ENCODE results near the gene NUTM1.
A peak's percentile ranks its signal among the peaks of the same experiment; 100 is the strongest.

NUTM1 gene, protein sequence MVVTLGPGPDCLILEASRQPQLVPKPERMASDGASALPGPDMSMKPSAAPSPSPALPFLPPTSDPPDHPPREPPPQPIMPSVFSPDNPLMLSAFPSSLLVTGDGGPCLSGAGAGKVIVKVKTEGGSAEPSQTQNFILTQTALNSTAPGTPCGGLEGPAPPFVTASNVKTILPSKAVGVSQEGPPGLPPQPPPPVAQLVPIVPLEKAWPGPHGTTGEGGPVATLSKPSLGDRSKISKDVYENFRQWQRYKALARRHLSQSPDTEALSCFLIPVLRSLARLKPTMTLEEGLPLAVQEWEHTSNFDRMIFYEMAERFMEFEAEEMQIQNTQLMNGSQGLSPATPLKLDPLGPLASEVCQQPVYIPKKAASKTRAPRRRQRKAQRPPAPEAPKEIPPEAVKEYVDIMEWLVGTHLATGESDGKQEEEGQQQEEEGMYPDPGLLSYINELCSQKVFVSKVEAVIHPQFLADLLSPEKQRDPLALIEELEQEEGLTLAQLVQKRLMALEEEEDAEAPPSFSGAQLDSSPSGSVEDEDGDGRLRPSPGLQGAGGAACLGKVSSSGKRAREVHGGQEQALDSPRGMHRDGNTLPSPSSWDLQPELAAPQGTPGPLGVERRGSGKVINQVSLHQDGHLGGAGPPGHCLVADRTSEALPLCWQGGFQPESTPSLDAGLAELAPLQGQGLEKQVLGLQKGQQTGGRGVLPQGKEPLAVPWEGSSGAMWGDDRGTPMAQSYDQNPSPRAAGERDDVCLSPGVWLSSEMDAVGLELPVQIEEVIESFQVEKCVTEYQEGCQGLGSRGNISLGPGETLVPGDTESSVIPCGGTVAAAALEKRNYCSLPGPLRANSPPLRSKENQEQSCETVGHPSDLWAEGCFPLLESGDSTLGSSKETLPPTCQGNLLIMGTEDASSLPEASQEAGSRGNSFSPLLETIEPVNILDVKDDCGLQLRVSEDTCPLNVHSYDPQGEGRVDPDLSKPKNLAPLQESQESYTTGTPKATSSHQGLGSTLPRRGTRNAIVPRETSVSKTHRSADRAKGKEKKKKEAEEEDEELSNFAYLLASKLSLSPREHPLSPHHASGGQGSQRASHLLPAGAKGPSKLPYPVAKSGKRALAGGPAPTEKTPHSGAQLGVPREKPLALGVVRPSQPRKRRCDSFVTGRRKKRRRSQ

DNA sequence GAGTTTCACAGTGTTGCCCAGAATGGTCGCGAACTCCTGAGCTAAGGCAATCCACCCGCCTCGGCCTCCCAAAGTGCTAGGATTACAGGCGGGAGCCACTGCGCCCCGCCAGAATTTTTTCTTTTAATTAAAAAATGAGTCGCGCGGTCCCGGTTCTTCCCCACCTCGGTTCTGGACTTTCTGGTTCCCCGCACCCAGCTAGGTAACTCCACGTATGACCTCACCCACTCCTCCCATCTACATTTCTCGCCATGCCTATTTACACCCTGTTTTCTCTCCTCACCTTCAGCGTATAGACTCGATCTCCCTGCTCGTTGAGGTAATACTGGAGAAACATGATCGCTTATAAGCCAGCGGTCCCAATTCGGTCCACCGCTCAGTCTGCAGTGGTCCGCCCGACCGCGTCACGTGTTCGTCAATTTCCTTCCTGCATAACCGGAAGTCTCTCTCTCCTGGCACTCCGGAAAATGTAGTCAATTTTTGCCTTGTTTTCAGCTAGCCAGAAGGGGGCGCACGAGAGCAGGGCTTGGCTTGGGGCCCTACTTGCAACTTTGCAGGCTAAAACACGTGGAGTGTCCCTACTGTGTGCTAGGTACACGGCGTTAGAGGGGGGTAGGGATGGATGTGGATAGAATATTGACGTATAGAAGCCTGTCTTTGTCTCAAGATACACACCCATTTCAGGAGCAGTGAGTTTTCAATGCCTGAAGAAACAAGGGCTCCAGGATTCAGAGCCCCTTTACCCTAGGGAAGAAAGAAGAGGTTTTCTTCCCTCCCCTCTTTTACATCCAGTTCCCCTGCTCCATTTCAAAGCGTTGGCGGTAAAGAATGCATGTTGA, at the start of gene NUTM1, which contains the start of gene NOP10:
Gene NUTM1 (plus strand): TSS at position 579 of the 839 bp plus-strand sequence. CDS start 382 bp downstream, outside the sequence.
Gene NOP10 (minus strand): TSS at position 400 of the 839 bp plus-strand sequence. CDS start 63 bp downstream, at position 337.
- H3K9me3 ChIP-seq (ENCODE audit: control insufficient read depth, insufficient read depth, low read length) = no peaks in the 10 kb centered on the region
- H3K4me1 ChIP-seq (ENCODE audit: insufficient read depth, low read length) = no peaks in the 10 kb centered on the region; the same call in 1 of the 2 replicates
- peaks cover 5% of the 10 kb centered on the region; the same call in 1 of the 2 replicates for H3K36me3 ChIP-seq (ENCODE audit: insufficient read depth, low read length)
- H3K9ac ChIP-seq (ENCODE audit: low read depth, low read length) = peak within 1 kb of the TSS; percentile 72

DNA sequence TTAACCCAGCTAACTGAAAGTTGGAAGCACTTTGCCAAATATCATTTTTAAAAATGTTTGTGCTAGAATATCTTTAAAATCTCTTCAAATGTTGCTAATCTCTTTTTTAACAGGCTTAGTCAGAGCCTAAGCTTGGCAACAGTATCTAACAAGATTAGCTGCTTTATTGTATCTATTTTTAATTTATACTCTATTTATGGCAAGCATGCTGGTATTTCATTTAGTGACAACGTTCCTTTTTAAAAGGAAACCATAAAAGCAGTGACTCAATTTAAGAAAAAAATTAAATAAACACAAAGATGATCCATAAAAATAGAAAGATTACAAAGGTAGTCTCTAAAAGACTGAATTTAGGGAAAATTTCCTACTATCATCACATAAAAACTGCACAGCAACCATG, 46.1 kb upstream of the NUTM1 start:
- H3K4me1 ChIP-seq (ENCODE audit: insufficient read depth, low read length) = no peaks in the 10 kb centered on the region
- H3K36me3 ChIP-seq (ENCODE audit: insufficient read depth, low read length) = no peaks in the 10 kb centered on the region
- no peak overlapping the region for H3K9ac ChIP-seq (ENCODE audit: low read depth, low read length)
- H3K9me3 ChIP-seq (ENCODE audit: control insufficient read depth, insufficient read depth, low read length) = no peaks in the 10 kb centered on the region

DNA sequence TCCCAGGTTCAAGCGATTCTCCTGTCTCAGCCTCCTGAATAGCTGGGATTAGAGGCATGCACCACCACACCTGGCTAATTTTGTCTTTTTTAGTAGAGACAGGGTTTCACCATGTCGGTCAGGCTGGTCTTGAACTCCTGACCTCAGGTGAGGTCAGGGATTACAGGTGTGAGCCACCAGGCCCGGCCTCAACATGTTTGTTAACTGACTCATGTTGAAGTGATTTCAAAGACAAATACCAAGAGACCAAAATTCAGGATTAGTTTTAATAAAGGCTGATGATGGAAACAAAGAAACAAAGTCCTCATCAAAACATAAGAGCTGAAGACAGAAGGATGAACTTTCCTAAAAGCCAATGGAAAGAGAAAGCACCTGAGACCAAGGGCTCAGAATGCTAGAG, 42.1 kb upstream of the NUTM1 start:
- Histone ChIP-seq H3K36me3 (ENCODE audit: insufficient read depth, low read length) (no peaks in the 10 kb centered on the region), H3K9ac (ENCODE audit: low read depth, low read length) (no peak overlapping the region), H3K9me3 (ENCODE audit: control insufficient read depth, insufficient read depth, low read length) (no peaks in the 10 kb centered on the region), H3K4me1 (ENCODE audit: insufficient read depth, low read length) (no peaks in the 10 kb centered on the region)

DNA sequence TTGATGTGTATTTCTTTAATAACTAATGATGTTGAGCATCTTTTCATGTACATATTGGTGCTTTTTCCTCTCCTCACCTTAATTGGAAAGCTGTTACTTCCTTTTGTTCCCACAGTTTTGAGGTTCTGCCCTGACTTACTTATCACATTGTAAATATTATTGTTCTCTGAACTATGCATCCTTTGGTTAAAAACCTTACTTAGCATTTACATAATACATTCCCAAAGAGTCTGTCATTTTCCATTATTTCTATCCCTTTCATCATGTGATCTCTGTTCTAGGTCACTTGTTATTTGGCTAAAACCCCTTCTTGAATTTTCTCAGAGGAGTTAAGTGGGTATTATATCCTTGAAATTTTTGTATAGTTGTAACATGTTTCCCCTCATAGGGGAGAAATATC, 38.5 kb upstream of the NUTM1 start:
- H3K4me1 ChIP-seq (ENCODE audit: insufficient read depth, low read length) = no peaks in the 10 kb centered on the region
- no peaks in the 10 kb centered on the region for H3K9me3 ChIP-seq (ENCODE audit: control insufficient read depth, insufficient read depth, low read length)
- H3K9ac ChIP-seq (ENCODE audit: low read depth, low read length) = no peak overlapping the region
- no peaks in the 10 kb centered on the region for H3K36me3 ChIP-seq (ENCODE audit: insufficient read depth, low read length)

DNA sequence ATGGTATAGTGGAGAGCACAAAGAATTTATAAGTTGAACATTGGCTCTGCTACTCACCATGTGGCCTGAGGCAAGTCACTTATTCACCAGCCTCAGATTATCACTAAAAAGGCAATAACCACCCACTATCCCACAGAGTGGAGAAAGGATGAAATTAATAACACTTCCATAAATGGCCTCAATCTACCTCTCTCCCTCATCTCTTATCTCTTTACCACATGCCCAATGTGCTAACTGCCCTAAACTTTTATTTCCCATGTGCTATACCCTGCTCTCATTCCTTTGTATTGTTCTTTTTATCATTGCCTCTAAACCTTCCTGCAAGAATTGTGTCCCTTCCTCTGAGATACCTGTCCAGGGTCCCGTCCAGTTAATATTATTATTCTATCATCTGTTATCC, 31.6 kb upstream of the NUTM1 start:
- H3K4me1 ChIP-seq (ENCODE audit: insufficient read depth, low read length) = no peaks in the 10 kb centered on the region
- no peaks in the 10 kb centered on the region for H3K9me3 ChIP-seq (ENCODE audit: control insufficient read depth, insufficient read depth, low read length)
- H3K36me3 ChIP-seq (ENCODE audit: insufficient read depth, low read length) = no peaks in the 10 kb centered on the region
- no peak overlapping the region for H3K9ac ChIP-seq (ENCODE audit: low read depth, low read length)

DNA sequence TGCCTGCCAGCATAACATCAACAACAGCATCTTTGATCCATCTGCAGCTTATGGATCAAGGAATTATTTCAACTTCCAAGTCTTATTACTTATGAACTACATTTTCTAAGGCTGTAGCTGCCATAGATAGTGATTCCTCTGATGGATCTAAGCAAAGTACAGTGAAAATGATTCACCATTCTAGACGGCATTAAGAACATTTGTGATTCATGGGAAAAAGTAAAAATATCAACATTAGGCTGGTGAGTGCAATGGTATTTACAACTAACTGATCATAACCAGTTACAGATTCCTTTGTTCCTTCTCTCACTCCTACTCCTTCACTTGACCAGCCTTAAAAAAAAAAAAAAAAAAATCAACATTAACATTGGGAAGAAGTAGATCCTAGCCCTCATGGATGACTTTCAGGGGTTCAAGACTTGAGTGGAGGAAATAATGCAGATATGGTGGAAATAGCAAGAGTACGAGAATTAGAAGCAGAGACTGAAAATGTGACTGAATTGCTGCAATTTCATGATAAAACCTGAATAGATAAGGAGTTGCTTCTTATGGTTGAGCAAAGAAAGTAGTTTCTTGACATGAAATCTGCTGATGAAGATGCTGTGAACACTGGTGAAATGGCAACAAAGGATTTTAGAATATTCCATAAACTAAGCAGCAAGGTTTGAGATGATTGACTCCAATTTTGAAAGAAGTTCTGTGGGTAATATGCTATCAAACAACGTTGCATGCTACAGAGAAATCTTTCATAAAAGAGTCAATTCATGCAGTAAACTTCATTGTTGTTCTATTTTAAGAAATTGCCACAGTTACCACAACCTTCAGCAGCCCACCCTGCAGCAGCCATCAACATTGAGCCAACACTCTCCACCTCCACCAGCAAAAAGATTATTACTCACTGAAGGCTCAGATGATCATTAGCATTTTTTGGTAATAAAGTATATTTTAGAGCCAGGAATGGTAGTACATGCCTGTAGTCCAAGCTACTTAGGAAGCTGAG, 28.3 kb upstream of the NUTM1 start:
- Histone ChIP-seq H3K4me1 (ENCODE audit: insufficient read depth, low read length) (no peaks in the 10 kb centered on the region), H3K36me3 (ENCODE audit: insufficient read depth, low read length) (no peaks in the 10 kb centered on the region), H3K9ac (ENCODE audit: low read depth, low read length) (no peak overlapping the region)

DNA sequence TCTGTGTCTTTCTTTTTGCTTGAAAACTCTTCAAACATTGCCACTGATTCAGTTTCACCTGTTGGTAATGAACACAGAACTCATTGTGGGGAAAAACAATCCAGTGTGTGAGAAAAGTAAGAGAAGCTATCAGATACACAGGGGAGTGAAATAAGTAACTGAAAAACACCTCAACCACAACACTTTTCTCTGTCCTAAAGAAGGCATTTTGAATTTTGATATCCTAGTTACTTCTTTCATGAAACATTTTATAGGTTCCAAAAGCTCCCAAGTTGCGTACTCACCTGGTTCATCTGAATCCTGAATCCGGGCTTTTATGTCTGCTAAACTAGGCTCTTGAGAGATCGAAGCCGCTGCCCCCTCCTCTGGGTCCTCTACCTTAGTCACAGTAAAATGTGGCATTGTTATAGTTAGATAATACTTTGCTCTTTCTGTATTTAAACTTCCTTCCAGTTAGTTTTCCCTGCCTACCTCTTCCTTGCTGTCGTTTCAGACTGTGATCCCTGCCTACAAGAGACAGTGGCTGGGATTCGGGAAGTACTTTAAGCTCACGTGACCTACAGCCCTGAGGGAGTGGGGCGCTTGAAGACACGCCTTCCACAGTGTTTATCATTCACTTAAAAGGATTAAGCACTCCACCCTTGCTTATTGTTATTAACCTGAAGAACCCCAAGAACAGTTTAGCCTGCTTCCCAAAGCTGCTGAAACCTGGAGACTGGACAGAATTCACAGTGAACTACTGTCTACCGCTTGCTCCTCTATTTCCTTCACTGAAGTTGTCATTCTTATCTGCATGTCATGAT, 24.6 kb upstream of the NUTM1 start:
- no peaks in the 10 kb centered on the region for H3K36me3 ChIP-seq (ENCODE audit: insufficient read depth, low read length)
- H3K9me3 ChIP-seq (ENCODE audit: control insufficient read depth, insufficient read depth, low read length) = no peaks in the 10 kb centered on the region
- H3K4me1 ChIP-seq (ENCODE audit: insufficient read depth, low read length) = no peaks in the 10 kb centered on the region
- peak overlapping the region; percentile 53 for H3K9ac ChIP-seq (ENCODE audit: low read depth, low read length)

More for the DNA sequence above, 28.3 kb upstream of the NUTM1 start:
- H3K9me3 ChIP-seq (ENCODE audit: control insufficient read depth, insufficient read depth, low read length) = no peaks in the 10 kb centered on the region

DNA sequence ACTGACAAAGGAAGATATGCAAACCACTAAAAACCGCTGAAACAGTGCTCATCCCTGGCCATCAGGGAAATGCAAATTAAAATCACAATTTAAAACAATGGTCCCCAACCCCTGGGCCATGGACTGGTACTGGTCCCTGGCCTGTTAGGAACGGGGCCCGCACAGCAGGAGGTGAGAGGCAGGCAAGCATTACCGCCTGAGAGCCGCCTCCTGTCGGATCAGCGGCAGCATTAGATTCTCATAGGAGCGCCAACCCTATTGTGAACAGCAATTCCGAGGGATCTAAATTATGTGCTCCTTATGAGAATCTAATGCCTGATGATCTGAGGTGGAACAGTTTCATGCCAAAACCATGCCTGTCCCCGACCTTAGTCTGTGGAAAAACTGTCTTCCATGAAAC, 19.9 kb upstream of the NUTM1 start:
- Histone ChIP-seq H3K9me3 (ENCODE audit: control insufficient read depth, insufficient read depth, low read length) (no peaks in the 10 kb centered on the region), H3K4me1 (ENCODE audit: insufficient read depth, low read length) (no peaks in the 10 kb centered on the region), H3K36me3 (ENCODE audit: insufficient read depth, low read length) (no peaks in the 10 kb centered on the region), H3K9ac (ENCODE audit: low read depth, low read length) (no peak overlapping the region)

DNA sequence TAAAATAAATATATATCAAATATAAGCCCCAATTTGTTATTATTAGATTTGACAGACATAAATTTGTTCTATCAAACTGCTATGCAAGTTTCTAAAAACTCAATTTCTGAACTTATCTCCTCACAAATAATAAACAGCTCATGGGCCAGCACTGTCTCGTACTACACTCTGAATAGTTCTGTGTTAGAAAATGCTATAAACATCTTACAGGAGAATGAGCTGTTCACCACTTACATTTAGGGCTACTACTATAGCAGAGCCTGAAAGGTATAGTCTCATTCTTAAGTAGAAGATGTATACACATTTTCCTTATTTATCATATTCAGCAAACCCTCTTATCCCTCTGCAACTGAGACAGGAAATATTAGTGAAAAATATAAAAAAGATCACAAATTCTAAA, 18.2 kb upstream of the NUTM1 start:
- Histone ChIP-seq H3K9me3 (ENCODE audit: control insufficient read depth, insufficient read depth, low read length) (no peaks in the 10 kb centered on the region), H3K9ac (ENCODE audit: low read depth, low read length) (no peak overlapping the region), H3K4me1 (ENCODE audit: insufficient read depth, low read length) (no peaks in the 10 kb centered on the region), H3K36me3 (ENCODE audit: insufficient read depth, low read length) (no peaks in the 10 kb centered on the region)

DNA sequence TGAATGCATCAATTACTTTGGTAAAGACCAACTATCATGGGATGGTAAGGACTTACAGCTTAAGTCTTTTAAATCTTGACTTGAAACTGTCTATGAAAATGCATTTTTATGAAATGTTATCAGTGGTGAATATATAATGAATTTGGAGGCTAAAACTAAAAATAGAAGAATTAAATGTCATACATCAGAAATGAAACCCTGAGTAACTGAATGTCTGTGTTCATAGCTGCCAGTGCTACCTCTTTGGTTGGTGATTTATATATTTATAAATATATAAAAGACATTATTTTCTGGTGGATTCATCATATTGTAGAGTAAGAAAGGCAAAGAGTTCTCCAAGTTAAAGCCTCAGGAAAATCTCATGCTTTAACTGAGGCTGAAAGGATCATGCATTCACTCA, 17.7 kb upstream of the NUTM1 start:
- Histone ChIP-seq H3K36me3 (ENCODE audit: insufficient read depth, low read length) (no peaks in the 10 kb centered on the region), H3K9me3 (ENCODE audit: control insufficient read depth, insufficient read depth, low read length) (no peaks in the 10 kb centered on the region), H3K4me1 (ENCODE audit: insufficient read depth, low read length) (no peaks in the 10 kb centered on the region), H3K9ac (ENCODE audit: low read depth, low read length) (no peak overlapping the region)

DNA sequence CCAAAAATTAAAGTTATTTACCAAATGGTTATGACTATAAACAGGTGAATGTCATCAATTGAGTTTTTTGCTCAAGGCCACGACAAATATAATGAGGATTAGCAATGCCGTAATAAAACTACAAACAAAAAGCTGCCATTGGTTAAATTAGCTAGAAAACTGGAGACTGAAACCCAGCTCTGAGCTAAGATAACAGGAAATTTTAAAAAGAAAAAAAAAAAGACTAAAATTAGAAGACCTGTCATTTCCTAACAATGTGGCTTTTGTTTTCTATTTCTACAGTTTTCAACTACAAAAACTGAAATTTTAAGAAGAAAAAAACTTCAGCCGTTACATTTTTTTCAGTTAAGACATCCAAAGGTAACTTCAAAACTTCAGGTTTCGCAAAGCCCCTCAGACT, 15.2 kb upstream of the NUTM1 start:
- Histone ChIP-seq H3K9ac (ENCODE audit: low read depth, low read length) (no peak overlapping the region), H3K36me3 (ENCODE audit: insufficient read depth, low read length) (no peaks in the 10 kb centered on the region), H3K9me3 (ENCODE audit: control insufficient read depth, insufficient read depth, low read length) (no peaks in the 10 kb centered on the region), H3K4me1 (ENCODE audit: insufficient read depth, low read length) (no peaks in the 10 kb centered on the region)

DNA sequence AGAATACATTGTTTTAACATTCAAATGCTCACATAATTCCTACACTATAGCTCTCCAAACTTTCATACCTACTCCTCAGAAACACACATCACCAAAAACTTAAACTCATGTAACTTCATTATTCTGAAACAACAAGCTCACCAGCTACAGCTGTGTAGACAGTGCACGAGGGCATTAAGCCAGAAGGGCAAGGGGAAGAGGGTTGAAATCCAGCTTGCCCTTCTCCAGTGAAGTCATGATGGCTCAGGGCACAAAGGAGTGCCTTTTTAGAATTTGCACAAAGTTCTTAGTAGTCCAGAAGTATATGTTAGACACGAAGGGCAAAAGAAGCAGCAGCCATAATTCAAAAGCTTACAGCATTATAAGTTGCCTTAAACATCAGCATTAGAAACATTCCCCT, 14.1 kb upstream of the NUTM1 start:
- Histone ChIP-seq H3K4me1 (ENCODE audit: insufficient read depth, low read length) (no peaks in the 10 kb centered on the region), H3K36me3 (ENCODE audit: insufficient read depth, low read length) (no peaks in the 10 kb centered on the region), H3K9ac (ENCODE audit: low read depth, low read length) (no peak overlapping the region), H3K9me3 (ENCODE audit: control insufficient read depth, insufficient read depth, low read length) (no peaks in the 10 kb centered on the region)

All from ES-I3 (cell line).